HEK293 (cell line): ENCODE measurements around the gene HACD3.

ENCODE experiments used
- CTCF ChIA-PET: fragments of 350-600 bp; formaldehyde crosslinking; extraction: SDS; loops from one replicate; lab custom pipeline; 2021; ENCODE audit warnings: antibody characterized with exemption; lab: Yijun Ruan, JAX
- POLR2A ChIA-PET: fragments of 300-600 bp; formaldehyde crosslinking; extraction: SDS; loops from one replicate; lab custom pipeline; 2020; ENCODE audit warnings: antibody characterized with exemption, inconsistent platforms; lab: Yijun Ruan, JAX
- H3K27ac ChIP-seq: fragments of 200-500 bp; sonication (Bioruptor generic); 2 replicates; pipeline ENCODE4 v1.5.1; 2014; ENCODE audit warnings: low read depth, low read length, control low read depth, inconsistent platforms; ENCODE audit errors: extremely low read depth
- H3K36me3 ChIP-seq, 2 experiments: fragments of 200-500 bp in 1 of 2; sonication (Bioruptor generic) in 1 of 2; 1 replicate in 1 of 2; 2 replicates in 1 of 2; pipeline ENCODE4 v1.5.1; 2014 to 2017; ENCODE audit warnings: inconsistent platforms in 2 of 2, low read length in 2 of 2; ENCODE audit not compliant: control insufficient read depth in 2 of 2, insufficient read depth in 1 of 2
- H3K4me1 ChIP-seq: fragments of 200-500 bp; sonication (Bioruptor generic); 2 replicates; pipeline ENCODE4 v1.5.1; 2014; ENCODE audit warnings: mild to moderate bottlenecking, low read length, inconsistent platforms; ENCODE audit not compliant: control insufficient read depth, insufficient read depth
- H3K4me3 ChIP-seq: 2 replicates; pipeline ENCODE4 v1.5.1; 2011; ENCODE audit warnings: low read depth, mild to moderate bottlenecking, control low read depth, low read length, moderate library complexity
- H3K9me3 ChIP-seq: fragments of 200-500 bp; sonication (Bioruptor generic); 2 replicates; pipeline ENCODE4 v1.5.1; 2014; ENCODE audit warnings: low read depth, low read length, inconsistent platforms; ENCODE audit not compliant: control insufficient read depth, insufficient read depth
- BCL11A ChIP-seq: fragments of 450-650 bp; formaldehyde crosslinking; IDR thresholded peaks from 2 replicates; pipeline ENCODE4 v1.5.1; 2016; ENCODE audit warnings: low read depth, missing biosample characterization, missing genetic modification characterization
- GFI1B ChIP-seq: fragments of 450-650 bp; formaldehyde crosslinking; IDR thresholded peaks from 2 replicates; pipeline ENCODE4 v1.5.1; 2016; ENCODE audit warnings: missing biosample characterization, missing genetic modification characterization
- GLIS2 ChIP-seq: fragments of 450-650 bp; formaldehyde crosslinking; IDR thresholded peaks from 2 replicates; pipeline ENCODE4 v1.5.1; 2016; ENCODE audit warnings: missing biosample characterization, missing genetic modification characterization
- IKZF3 ChIP-seq: fragments of 450-650 bp; IDR thresholded peaks from 2 replicates; pipeline ENCODE4 v1.5.0; 2018; ENCODE audit warnings: missing biosample characterization, mild to moderate bottlenecking, missing genetic modification characterization, moderate library complexity
- KLF16 ChIP-seq: fragments of 450-650 bp; formaldehyde crosslinking; IDR thresholded peaks from 2 replicates; pipeline ENCODE4 v1.5.1; 2017; ENCODE audit warnings: missing biosample characterization, missing genetic modification characterization
- OSR2 ChIP-seq: fragments of 450-650 bp; formaldehyde crosslinking; IDR thresholded peaks from 2 replicates; pipeline ENCODE4 v1.5.1; 2016; ENCODE audit warnings: missing biosample characterization, missing genetic modification characterization
- SCRT1 ChIP-seq: fragments of 450-650 bp; formaldehyde crosslinking; IDR thresholded peaks from 2 replicates; pipeline ENCODE4 v1.5.1; 2016; ENCODE audit warnings: missing biosample characterization, missing genetic modification characterization, borderline replicate concordance
- SCRT2 ChIP-seq: fragments of 450-650 bp; formaldehyde crosslinking; IDR thresholded peaks from 2 replicates; pipeline ENCODE4 v1.5.1; 2016; ENCODE audit warnings: missing biosample characterization, missing genetic modification characterization
- ZBTB17 ChIP-seq: fragments of 450-650 bp; formaldehyde crosslinking; IDR thresholded peaks from 2 replicates; pipeline ENCODE4 v1.5.1; 2016; ENCODE audit warnings: missing biosample characterization, missing genetic modification characterization
- ZBTB44 ChIP-seq: fragments of 450-650 bp; IDR thresholded peaks from 2 replicates; pipeline ENCODE4 v1.5.1; 2018; ENCODE audit warnings: missing biosample characterization, mild to moderate bottlenecking, missing genetic modification characterization
- ZBTB48 ChIP-seq: fragments of 450-650 bp; formaldehyde crosslinking; IDR thresholded peaks from 2 replicates; pipeline ENCODE4 v1.5.1; 2016; ENCODE audit warnings: missing biosample characterization, missing genetic modification characterization
- ZNF121 ChIP-seq: fragments of 450-650 bp; formaldehyde crosslinking; IDR thresholded peaks from 2 replicates; pipeline ENCODE4 v1.5.1; 2016; ENCODE audit warnings: missing biosample characterization, missing genetic modification characterization
- ZNF18 ChIP-seq: fragments of 450-650 bp; formaldehyde crosslinking; IDR thresholded peaks from 2 replicates; pipeline ENCODE4 v1.5.1; 2016; ENCODE audit warnings: missing biosample characterization, missing genetic modification characterization
- ZNF2 ChIP-seq: fragments of 450-650 bp; formaldehyde crosslinking; IDR thresholded peaks from 2 replicates; pipeline ENCODE4 v1.5.1; 2016; ENCODE audit warnings: missing biosample characterization, missing genetic modification characterization
- ZNF26 ChIP-seq: fragments of 450-650 bp; formaldehyde crosslinking; IDR thresholded peaks from 2 replicates; pipeline ENCODE4 v1.5.1; 2016; ENCODE audit warnings: missing biosample characterization, missing genetic modification characterization
- ZNF449 ChIP-seq: fragments of 450-650 bp; formaldehyde crosslinking; IDR thresholded peaks from 2 replicates; pipeline ENCODE4 v1.5.1; 2017; ENCODE audit warnings: missing biosample characterization, mild to moderate bottlenecking, missing genetic modification characterization, moderate library complexity
- ZNF600 ChIP-seq: fragments of 450-650 bp; formaldehyde crosslinking; IDR thresholded peaks from 2 replicates; pipeline ENCODE4 v1.5.1; 2016; ENCODE audit warnings: missing biosample characterization, missing genetic modification characterization
- TF ChIP-seq, protein P1 (sequence below): fragments of 450-650 bp; formaldehyde crosslinking; IDR thresholded peaks from 2 replicates; pipeline ENCODE4 v1.5.1; 2016; ENCODE audit warnings: missing biosample characterization, missing genetic modification characterization

The HACD3 gene

DNA sequence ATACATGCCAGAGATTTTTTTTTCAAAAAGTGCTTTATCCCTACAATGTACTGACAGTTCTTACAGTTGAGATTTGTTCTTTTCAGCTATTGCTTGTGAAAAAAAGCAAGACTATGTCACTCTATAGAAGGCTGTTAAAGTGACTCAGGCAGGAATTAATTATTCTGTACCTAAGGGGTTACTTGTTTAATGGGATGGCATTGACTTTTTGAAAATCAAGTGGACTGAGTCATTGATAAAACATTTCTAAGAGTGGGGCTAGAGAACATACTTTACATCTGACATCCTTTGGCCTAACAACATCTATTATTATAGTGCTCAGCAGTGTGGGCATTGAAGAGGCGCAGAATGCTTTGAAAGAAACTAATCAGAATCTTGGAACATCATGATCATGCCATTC, 46.4 kb downstream of the HACD3 start (continued):
- no peak for TF ChIP-seq ZNF26 (tag by site-specific recombination)

DNA sequence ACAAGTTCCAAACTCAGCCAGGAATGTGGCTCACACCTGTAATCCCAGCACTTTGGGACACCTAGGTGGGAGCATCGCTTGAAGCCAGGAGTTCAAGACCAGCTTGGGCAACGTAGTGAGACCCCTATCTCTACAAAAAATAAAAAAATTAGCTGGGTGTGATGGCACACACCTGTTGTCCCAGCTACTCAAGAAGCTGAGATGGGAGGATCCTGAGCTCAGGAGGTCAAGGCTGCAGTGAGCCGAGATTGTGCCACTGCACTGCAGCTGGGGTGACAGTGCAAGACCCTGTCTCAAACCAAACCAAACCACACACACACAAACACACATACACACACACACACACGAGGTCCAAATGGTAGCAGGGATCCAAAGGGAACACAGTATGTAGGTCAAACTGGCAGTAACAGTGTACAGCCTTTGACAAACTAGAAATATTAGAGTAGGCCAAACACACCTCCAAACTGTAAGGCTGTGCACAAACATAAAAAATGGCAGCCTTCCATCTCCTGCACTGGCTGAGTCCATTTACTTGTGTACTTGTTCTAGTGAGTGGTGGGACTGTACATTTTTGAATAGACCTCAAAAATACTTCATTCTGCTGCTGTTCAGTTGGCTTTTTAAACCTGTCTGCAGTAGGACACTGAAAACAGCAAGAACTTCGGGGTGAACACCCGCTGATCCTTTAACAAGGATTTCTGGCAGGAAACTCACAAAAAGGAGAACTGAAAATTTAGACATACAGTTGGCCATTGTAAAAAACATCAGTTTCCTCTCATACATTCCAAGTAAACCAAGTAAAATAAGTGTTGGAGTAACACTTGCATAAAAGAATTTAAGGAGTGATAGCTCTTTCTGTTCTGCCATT, 47.1 kb downstream of the HACD3 start:
- Histone ChIP-seq H3K36me3 (peaks cover 68 to 84% of the 10 kb centered on the region in 2 experiments), H3K9me3 (no peaks in the 10 kb centered on the region), H3K4me3 (no peak overlapping the region), H3K4me1 (peaks cover 4% of the 10 kb centered on the region; the same call in 1 of the 2 replicates), H3K27ac (no peak overlapping the region)
- TF ChIP-seq BCL11A (tag by site-specific recombination), result no peak
- TF ChIP-seq ZBTB48 (tag by site-specific recombination), result no peak
- peak; percentile 64 for TF ChIP-seq ZNF600
- TF ChIP-seq ZBTB44, result no peak
- TF ChIP-seq, protein P1, sequence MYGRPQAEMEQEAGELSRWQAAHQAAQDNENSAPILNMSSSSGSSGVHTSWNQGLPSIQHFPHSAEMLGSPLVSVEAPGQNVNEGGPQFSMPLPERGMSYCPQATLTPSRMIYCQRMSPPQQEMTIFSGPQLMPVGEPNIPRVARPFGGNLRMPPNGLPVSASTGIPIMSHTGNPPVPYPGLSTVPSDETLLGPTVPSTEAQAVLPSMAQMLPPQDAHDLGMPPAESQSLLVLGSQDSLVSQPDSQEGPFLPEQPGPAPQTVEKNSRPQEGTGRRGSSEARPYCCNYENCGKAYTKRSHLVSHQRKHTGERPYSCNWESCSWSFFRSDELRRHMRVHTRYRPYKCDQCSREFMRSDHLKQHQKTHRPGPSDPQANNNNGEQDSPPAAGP (tag by site-specific recombination), result 0 out of 2 replicates have a peak, but pooled peaks have one; percentile 37
- peak; percentile 28; the same call in 1 of the 2 replicates for TF ChIP-seq ZNF2 (tag by site-specific recombination)
- peak; percentile 38; the same call in 1 of the 2 replicates for TF ChIP-seq OSR2
- TF ChIP-seq ZNF121 (tag by site-specific recombination), result peak; percentile 67
- TF ChIP-seq SCRT1, result peak; percentile 90
- TF ChIP-seq GFI1B, result peak; percentile 8; the same call in 1 of the 2 replicates
- peak; percentile 92 for TF ChIP-seq SCRT2 (tag by site-specific recombination)
- ChIA-PET CTCF (interaction anchor here (1.7 kb wide), 1 partner anchor 175 kb away, joined by 5 read pairs; no protein-coding TSS in a partner anchor), POLR2A (no interaction called here)

GRCh38 chr15:65578904-65579728, 48.9 kb downstream of the HACD3 start:
- Histone ChIP-seq H3K4me1 (peaks cover 4% of the 10 kb centered on the region; the same call in 1 of the 2 replicates), H3K4me3 (no peak overlapping the region), H3K9me3 (no peaks in the 10 kb centered on the region), H3K27ac (peak overlapping the region; percentile 8; the same call in 1 of the 2 replicates), H3K36me3 (peaks cover 61 to 87% of the 10 kb centered on the region in 2 experiments)
- TF ChIP-seq OSR2 (peak; percentile 81), ZNF18 (tag by site-specific recombination) (no peak), GLIS2 (no peak), ZBTB17 (tag by site-specific recombination) (0 out of 2 replicates have a peak, but pooled peaks have one; percentile 29), ZNF449 (tag by site-specific recombination) (peak; percentile 99), KLF16 (tag by site-specific recombination) (no peak), IKZF3 (tag by site-specific recombination) (peak; percentile 8; the same call in 1 of the 2 replicates)
- POLR2A ChIA-PET, result interaction anchor here (0.6 to 1.3 kb wide), 4 partner anchors 25 to 178 kb away, joined by 3 read pairs; partner anchors contain the start of gene INTS14
- CTCF ChIA-PET, result interaction anchor here (0.5 kb wide), 1 partner anchor 260 kb away, joined by 3 read pairs; no protein-coding TSS in a partner anchor
